Trophoblast cell (in vitro differentiated cells and primary cell): ENCODE measurements around the gene SERPINB6.
"Not testable (repeated sequence)": the region's sequence is repeated elsewhere in the genome, so short reads cannot be mapped to it uniquely, and the experiment has no call there.

Source experiments
- DNase-seq, 2 donors: peaks; one replicate each; pipeline ENCODE4 v3.0.0-alpha.2; 2016
- H2AFZ ChIP-seq: 2 replicates; pipeline ENCODE4 v1.6.1; 2013; ENCODE audit warnings: low read length, moderate library complexity, mild to moderate bottlenecking; ENCODE audit not compliant: insufficient read depth, poor library complexity
- H2AK5ac ChIP-seq: 2 replicates; pipeline ENCODE4 v1.6.1; 2013; ENCODE audit warnings: mild to moderate bottlenecking, low read length
- H2BK120ac ChIP-seq: 2 replicates; pipeline ENCODE4 v1.6.1; 2013; ENCODE audit warnings: low read length, mild to moderate bottlenecking, moderate library complexity; ENCODE audit not compliant: insufficient read depth, poor library complexity
- H2BK12ac ChIP-seq: 2 replicates; pipeline ENCODE4 v1.6.1; 2013; ENCODE audit warnings: mild to moderate bottlenecking, low read length, moderate library complexity
- H2BK5ac ChIP-seq: 2 replicates; pipeline ENCODE4 v1.6.1; 2013; ENCODE audit warnings: low read length, low read depth, moderate library complexity, mild to moderate bottlenecking; ENCODE audit not compliant: poor library complexity
- H3K14ac ChIP-seq: 2 replicates; pipeline ENCODE4 v1.6.1; 2013; ENCODE audit warnings: mild to moderate bottlenecking, low read length
- H3K18ac ChIP-seq: 2 replicates; pipeline ENCODE4 v1.6.1; 2013; ENCODE audit warnings: mild to moderate bottlenecking, low read length
- H3K23ac ChIP-seq: 2 replicates; pipeline ENCODE4 v1.6.1; 2013; ENCODE audit warnings: low read length
- H3K27ac ChIP-seq: 2 replicates; pipeline ENCODE4 v1.5.1; 2013; ENCODE audit warnings: low read depth, mild to moderate bottlenecking, inconsistent platforms, low read length, moderate library complexity
- H3K27me3 ChIP-seq: 2 replicates; pipeline ENCODE4 v1.6.1; 2013; ENCODE audit warnings: inconsistent platforms, mild to moderate bottlenecking, low read length, moderate library complexity; ENCODE audit not compliant: insufficient read depth
- H3K36me3 ChIP-seq, 2 experiments: 1 replicate in 1 of 2; 2 replicates in 1 of 2; pipeline ENCODE4 v1.6.1; 2013; ENCODE audit warnings: low read length in 2 of 2, mild to moderate bottlenecking in 2 of 2, moderate library complexity in 1 of 2; ENCODE audit not compliant: insufficient read depth in 2 of 2, control insufficient read depth in 1 of 2
- H3K4ac ChIP-seq: 2 replicates; pipeline ENCODE4 v1.6.1; 2013; ENCODE audit warnings: low read depth, mild to moderate bottlenecking, low read length, moderate library complexity
- H3K4me1 ChIP-seq, 2 experiments: 1 replicate in 1 of 2; 2 replicates in 1 of 2; pipeline ENCODE4 v1.6.1; 2013; ENCODE audit warnings: low read length in 2 of 2, mild to moderate bottlenecking in 2 of 2, moderate library complexity in 1 of 2; ENCODE audit not compliant: insufficient read depth in 2 of 2, control insufficient read depth in 1 of 2
- H3K4me2 ChIP-seq: 2 replicates; pipeline ENCODE4 v1.6.1; 2013; ENCODE audit warnings: inconsistent platforms, mild to moderate bottlenecking, low read length, moderate library complexity
- H3K4me3 ChIP-seq: 2 replicates; pipeline ENCODE4 v1.5.1; 2013; ENCODE audit warnings: mild to moderate bottlenecking, low read depth, low read length, inconsistent platforms
- H3K79me1 ChIP-seq: one replicate; pipeline ENCODE4 v1.6.1; 2013; ENCODE audit warnings: low read length
- H3K79me2 ChIP-seq: 2 replicates; pipeline ENCODE4 v1.6.1; 2013; ENCODE audit warnings: low read length, mild to moderate bottlenecking; ENCODE audit not compliant: control insufficient read depth, insufficient read depth, poor library complexity
- H3K9ac ChIP-seq: 2 replicates; pipeline ENCODE4 v1.6.1; 2013; ENCODE audit warnings: mild to moderate bottlenecking, low read length
- H3K9me3 ChIP-seq: 2 replicates; pipeline ENCODE4 v1.6.1; 2013; ENCODE audit warnings: low read depth, mild to moderate bottlenecking, control low read depth, inconsistent platforms, low read length; ENCODE audit not compliant: insufficient read depth
- H4K12ac ChIP-seq: 2 replicates; pipeline ENCODE4 v1.6.1; 2013; ENCODE audit warnings: low read depth, mild to moderate bottlenecking, low read length, moderate library complexity
- H4K8ac ChIP-seq: 2 replicates; pipeline ENCODE4 v1.6.1; 2013; ENCODE audit warnings: low read depth, mild to moderate bottlenecking, low read length, moderate library complexity
- H4K91ac ChIP-seq: one replicate; pipeline ENCODE4 v1.6.1; 2013; ENCODE audit warnings: low read depth, mild to moderate bottlenecking, low read length, moderate library complexity
- WGBS: extraction: QIAGEN DNeasy Blood & Tissue Kit; methylation state at CpG from one replicate; pipeline ENCODE4 v1.1.7; 2013; ENCODE audit warnings: missing lambda C conversion rate; ENCODE audit not compliant: insufficient read length, insufficient coverage; ENCODE audit errors: extremely low coverage; 5-methylcytosine and 5-hydroxymethylcytosine counted together

Gene SERPINB6

DNA sequence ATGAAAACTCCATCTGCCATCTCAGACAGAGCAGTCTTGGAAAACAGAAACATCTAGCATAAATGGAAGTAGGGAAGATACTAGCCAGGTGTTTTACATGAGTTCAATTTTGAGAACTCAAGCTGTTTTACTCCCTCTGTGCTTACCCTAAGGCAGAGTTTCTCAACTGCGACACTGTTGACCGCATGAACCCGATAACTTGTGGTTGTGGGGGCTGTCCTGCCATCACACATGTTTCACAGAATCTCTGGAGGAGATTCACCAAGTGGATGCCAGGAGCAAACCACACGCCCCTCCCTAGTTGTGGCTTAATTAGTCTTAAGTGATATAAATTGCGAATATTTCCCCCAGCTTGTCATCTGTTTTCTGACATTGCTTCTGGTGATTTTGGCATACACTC lies 2.3 kb upstream of the SERPINB6 start:
- Histone ChIP-seq H3K79me1 (peaks cover 10% of the 10 kb centered on the region), H2BK12ac (no peak overlapping the region), H3K14ac (no peak overlapping the region), H3K4me1 (peaks cover 0 to 4% of the 10 kb centered on the region in 2 experiments), H3K9me3 (no peaks in the 10 kb centered on the region), H2AFZ (no peak overlapping the region), H3K18ac (no peak overlapping the region), H3K4me3 (no peak overlapping the region), H4K91ac (no peak overlapping the region), H2AK5ac (no peak overlapping the region), H3K27me3 (no peaks in the 10 kb centered on the region), H4K12ac (no peak overlapping the region), H3K79me2 (peaks cover 6% of the 10 kb centered on the region), H2BK5ac (no peak overlapping the region), H3K9ac (no peak overlapping the region), H3K4me2 (no peak overlapping the region), H3K27ac (no peak overlapping the region), H3K23ac (no peak overlapping the region), H4K8ac (no peak overlapping the region), H3K4ac (no peak overlapping the region), H3K36me3 (no peaks in the 10 kb centered on the region), H2BK120ac (no peak overlapping the region)
- no peak for DNase-seq
- no CpG with 5 or more reads among the region's 5 CpGs for WGBS

GRCh38 chr6:2973180-2973579 lies 1.8 kb upstream of the SERPINB6 start:
- not testable (repeated sequence) for H3K27ac ChIP-seq, H3K79me2 ChIP-seq, H2AK5ac ChIP-seq, H2AFZ ChIP-seq, H3K4me2 ChIP-seq, H2BK120ac ChIP-seq, H3K9me3 ChIP-seq, H3K4me3 ChIP-seq, H4K8ac ChIP-seq, H3K27me3 ChIP-seq, H3K23ac ChIP-seq, H3K4ac ChIP-seq, H3K36me3 ChIP-seq, H3K18ac ChIP-seq, H3K4me1 ChIP-seq, H3K79me1 ChIP-seq, H3K14ac ChIP-seq, H2BK5ac ChIP-seq, H3K9ac ChIP-seq, DNase-seq, H4K91ac ChIP-seq, H2BK12ac ChIP-seq, H4K12ac ChIP-seq
- WGBS = no CpG with 5 or more reads among the region's 6 CpGs

GRCh38 chr6:2972685-2973084 lies 1.3 kb upstream of the SERPINB6 start:
- DNase-seq, H3K27me3 ChIP-seq, H2BK5ac ChIP-seq, H2AK5ac ChIP-seq, H3K9me3 ChIP-seq, H4K91ac ChIP-seq, H3K9ac ChIP-seq, H2AFZ ChIP-seq, H2BK12ac ChIP-seq, H4K12ac ChIP-seq, H3K4ac ChIP-seq, H3K79me2 ChIP-seq, H3K27ac ChIP-seq, H3K14ac ChIP-seq, H3K18ac ChIP-seq, H3K79me1 ChIP-seq, H4K8ac ChIP-seq, H3K36me3 ChIP-seq, H3K4me3 ChIP-seq, H2BK120ac ChIP-seq, H3K23ac ChIP-seq, H3K4me2 ChIP-seq, H3K4me1 ChIP-seq: not testable (repeated sequence)
- no CpG with 5 or more reads among the region's 5 CpGs for WGBS

DNA sequence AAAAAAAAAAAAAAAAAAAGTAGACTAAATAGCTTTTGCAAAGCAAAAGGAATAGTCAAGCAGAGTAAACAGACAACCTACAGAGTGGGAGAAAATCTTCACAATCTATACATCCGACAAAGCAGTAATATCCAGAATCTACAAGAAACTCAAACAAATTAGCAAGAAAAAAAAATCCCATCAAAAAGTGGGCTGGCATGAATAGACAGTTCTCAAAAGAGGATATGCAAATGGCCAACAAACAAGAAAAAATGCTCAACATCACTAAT lies 786 bp upstream of the SERPINB6 start:
- H3K27ac ChIP-seq, H3K4me3 ChIP-seq, DNase-seq, H2AK5ac ChIP-seq, H3K36me3 ChIP-seq, H3K4me2 ChIP-seq, H2BK12ac ChIP-seq, H3K79me1 ChIP-seq, H3K14ac ChIP-seq, H4K12ac ChIP-seq, H3K9ac ChIP-seq, H3K23ac ChIP-seq, H2AFZ ChIP-seq, H4K91ac ChIP-seq, H3K18ac ChIP-seq, H2BK120ac ChIP-seq, H3K4ac ChIP-seq, H4K8ac ChIP-seq, H2BK5ac ChIP-seq, H3K4me1 ChIP-seq, H3K9me3 ChIP-seq, H3K27me3 ChIP-seq, H3K79me2 ChIP-seq: not testable (repeated sequence)
- WGBS = no CpG with 5 or more reads among the region's 1 CpG
